ENCODE data around the gene AGRN.

AGRN gene

GRCh38 chr1:1080122-1080757, 60.3 kb downstream of the AGRN start:
- no peaks in the 10 kb centered on the region for H3K9me3 ChIP-seq (replicated peaks in 1 of 2; ENCODE audit: control insufficient read depth in 2 of 2, insufficient read depth in 1 of 2, low read depth in 1 of 2, low read length in 2 of 2)
- H2AK5ac ChIP-seq (ENCODE audit: low read depth, low read length), result peak overlapping the region; percentile 41
- peak overlapping the region; percentile 92 for H3K18ac ChIP-seq (ENCODE audit: low read length)
- H2BK15ac ChIP-seq (ENCODE audit: low read length), result peak overlapping the region; percentile 25
- peak overlapping the region; percentile 61 for H3K4me2 ChIP-seq (ENCODE audit: insufficient read depth, low read length, poor library complexity, severe bottlenecking)
- peak overlapping the region; percentile 21 for H3K9ac ChIP-seq (ENCODE audit: low read depth, low read length, poor library complexity)
- no peak overlapping the region for H3K14ac ChIP-seq (ENCODE audit: low read length)
- H3K4me1 ChIP-seq (ENCODE audit: control insufficient read depth in 2 of 2, insufficient read depth in 1 of 2, low read depth in 1 of 2, low read length in 2 of 2), result peaks cover 7 to 11% of the 10 kb centered on the region in 2 donors
- H3K27ac ChIP-seq (replicated peaks; ENCODE audit: low read length), result no peak overlapping the region
- no peak overlapping the region for H2BK120ac ChIP-seq (ENCODE audit: low read depth, low read length)
- no peak overlapping the region for H2BK5ac ChIP-seq (ENCODE audit: low read length)
- H3K36me3 ChIP-seq (replicated peaks in 1 of 2; ENCODE audit: control insufficient read depth in 2 of 2, insufficient read depth in 2 of 2, low read length in 2 of 2), result peaks cover 0 to 2% of the 10 kb centered on the region in 2 donors
- H4K8ac ChIP-seq (ENCODE audit: low read depth, low read length), result no peak overlapping the region
- WGBS, 2 donors (ENCODE audit: extremely low coverage in 2 of 2, insufficient read length in 2 of 2, insufficient replicate concordance in 1 of 2), result no CpG with 5 or more reads among the region's 23 CpGs
- H3K79me1 ChIP-seq (ENCODE audit: low read depth, low read length), result peaks cover 1% of the 10 kb centered on the region
- peak; percentile 61 for DNase-seq (ENCODE audit: low spot score)
- H3K27me3 ChIP-seq (ENCODE audit: control insufficient read depth in 3 of 3, insufficient read depth in 3 of 3, low read depth in 1 of 3, low read length in 3 of 3), result peaks cover 0 to 5% (median 0%) of the 10 kb centered on the region in 3 experiments
- H2AFZ ChIP-seq (ENCODE audit: low read length), result peak overlapping the region; percentile 85
- H3K23ac ChIP-seq (ENCODE audit: low read depth, low read length, poor library complexity), result peak overlapping the region; percentile 75
- H2BK12ac ChIP-seq (ENCODE audit: low read length), result no peak overlapping the region
- peak overlapping the region; percentile 20 to 31 for H3K4me3 ChIP-seq (ENCODE audit: low read length in 2 of 2)
- no peak overlapping the region for H4K91ac ChIP-seq (ENCODE audit: low read depth, low read length, poor library complexity)
- no peak overlapping the region for H3K4ac ChIP-seq (ENCODE audit: low read length)

GRCh38 chr1:1080951-1081310, 61.0 kb downstream of the AGRN start:
- H3K4ac ChIP-seq (ENCODE audit: low read length), result no peak overlapping the region
- H3K4me1 ChIP-seq (ENCODE audit: control insufficient read depth in 2 of 2, insufficient read depth in 1 of 2, low read depth in 1 of 2, low read length in 2 of 2), result peaks cover 7 to 11% of the 10 kb centered on the region in 2 donors
- peak overlapping the region in 1 of 2 donors; percentile 0 for H3K4me3 ChIP-seq (ENCODE audit: low read length in 2 of 2)
- WGBS, 2 donors (ENCODE audit: extremely low coverage in 2 of 2, insufficient read length in 2 of 2, insufficient replicate concordance in 1 of 2), result no CpG with 5 or more reads among the region's 9 CpGs
- no peaks in the 10 kb centered on the region for H3K9me3 ChIP-seq (replicated peaks in 1 of 2; ENCODE audit: control insufficient read depth in 2 of 2, insufficient read depth in 1 of 2, low read depth in 1 of 2, low read length in 2 of 2)
- H3K79me1 ChIP-seq (ENCODE audit: low read depth, low read length), result peaks cover 1% of the 10 kb centered on the region
- H3K4me2 ChIP-seq (ENCODE audit: insufficient read depth, low read length, poor library complexity, severe bottlenecking), result peak overlapping the region; percentile 2
- no peak overlapping the region for H3K18ac ChIP-seq (ENCODE audit: low read length)
- H2BK12ac ChIP-seq (ENCODE audit: low read length), result no peak overlapping the region
- no peak overlapping the region for H2AK5ac ChIP-seq (ENCODE audit: low read depth, low read length)
- H3K9ac ChIP-seq (ENCODE audit: low read depth, low read length, poor library complexity), result peak overlapping the region; percentile 70
- H3K27me3 ChIP-seq (ENCODE audit: control insufficient read depth in 3 of 3, insufficient read depth in 3 of 3, low read depth in 1 of 3, low read length in 3 of 3), result peaks cover 0 to 3% (median 0%) of the 10 kb centered on the region in 3 experiments
- H3K27ac ChIP-seq (replicated peaks; ENCODE audit: low read length), result no peak overlapping the region
- H2BK120ac ChIP-seq (ENCODE audit: low read depth, low read length), result no peak overlapping the region
- H2BK5ac ChIP-seq (ENCODE audit: low read length), result no peak overlapping the region
- H3K36me3 ChIP-seq (replicated peaks in 1 of 2; ENCODE audit: control insufficient read depth in 2 of 2, insufficient read depth in 2 of 2, low read length in 2 of 2), result peaks cover 0 to 2% of the 10 kb centered on the region in 2 donors
- no peak for DNase-seq (ENCODE audit: low spot score)
- H2BK15ac ChIP-seq (ENCODE audit: low read length), result peak overlapping the region; percentile 67
- H3K14ac ChIP-seq (ENCODE audit: low read length), result no peak overlapping the region
- no peak overlapping the region for H2AFZ ChIP-seq (ENCODE audit: low read length)
- no peak overlapping the region for H4K8ac ChIP-seq (ENCODE audit: low read depth, low read length)
- no peak overlapping the region for H4K91ac ChIP-seq (ENCODE audit: low read depth, low read length, poor library complexity)
- peak overlapping the region; percentile 65 for H3K23ac ChIP-seq (ENCODE audit: low read depth, low read length, poor library complexity)

DNA sequence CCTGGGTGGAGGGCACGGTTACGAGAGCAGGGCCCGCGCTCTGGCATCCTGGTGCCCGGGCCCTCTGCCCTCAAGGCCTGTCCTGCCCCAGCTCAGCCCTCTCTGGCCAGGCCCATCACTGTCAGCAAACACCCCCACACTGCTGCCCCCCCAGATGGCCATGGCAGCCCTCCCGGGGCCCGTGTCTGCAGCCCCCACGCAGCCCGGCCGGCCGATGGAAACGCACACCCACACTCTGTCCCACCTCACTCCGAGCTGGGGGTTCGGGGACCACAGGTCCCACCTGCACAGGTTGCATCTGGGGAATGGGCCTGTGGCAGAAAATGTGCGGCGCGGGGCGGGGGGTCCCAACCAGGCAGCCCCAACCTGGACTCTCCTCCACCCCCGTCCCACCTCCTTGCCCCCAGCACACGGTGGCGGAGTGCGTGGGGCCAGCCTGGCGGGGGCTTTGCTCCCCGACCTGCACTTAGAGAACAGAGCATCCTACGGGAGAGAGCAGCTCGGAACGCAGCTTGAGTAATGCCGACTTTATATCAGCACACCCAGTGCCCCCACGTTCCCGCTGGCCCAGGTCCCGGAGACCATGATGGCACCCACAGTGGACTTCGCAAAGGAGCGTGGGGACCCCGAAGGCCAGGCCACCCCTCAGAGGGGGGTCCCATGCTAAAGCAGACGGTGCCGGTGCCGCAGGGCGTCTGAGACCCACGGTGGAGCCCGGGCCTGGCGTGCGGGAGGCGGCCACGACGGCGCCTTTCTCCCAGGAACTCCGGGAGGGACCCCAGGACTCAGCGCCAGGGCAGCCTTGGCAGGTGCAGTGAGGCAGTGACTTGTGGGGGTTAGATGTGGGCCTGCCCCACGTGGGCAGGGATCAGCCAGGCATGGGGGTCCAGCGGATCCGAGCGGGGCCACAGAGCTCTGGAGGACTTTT, 61.7 kb downstream of the AGRN start:
- Histone ChIP-seq H4K8ac (ENCODE audit: low read depth, low read length) (no peak overlapping the region), H2BK120ac (ENCODE audit: low read depth, low read length) (no peak overlapping the region), H3K27me3 (ENCODE audit: control insufficient read depth in 3 of 3, insufficient read depth in 3 of 3, low read depth in 1 of 3, low read length in 3 of 3) (peaks cover 0 to 3% (median 0%) of the 10 kb centered on the region in 3 experiments), H3K79me1 (ENCODE audit: low read depth, low read length) (peaks cover 3% of the 10 kb centered on the region), H3K18ac (ENCODE audit: low read length) (no peak overlapping the region), H4K91ac (ENCODE audit: low read depth, low read length, poor library complexity) (no peak overlapping the region), H3K27ac (replicated peaks; ENCODE audit: low read length) (no peak overlapping the region), H2BK12ac (ENCODE audit: low read length) (no peak overlapping the region), H3K4me3 (ENCODE audit: low read length in 2 of 2) (peak overlapping the region in 1 of 2 donors; percentile 0), H3K4ac (ENCODE audit: low read length) (no peak overlapping the region), H2AK5ac (ENCODE audit: low read depth, low read length) (no peak overlapping the region), H3K4me1 (ENCODE audit: control insufficient read depth in 2 of 2, insufficient read depth in 1 of 2, low read depth in 1 of 2, low read length in 2 of 2) (peaks cover 7 to 11% of the 10 kb centered on the region in 2 donors), H3K23ac (ENCODE audit: low read depth, low read length, poor library complexity) (peak overlapping the region; percentile 65), H3K36me3 (replicated peaks in 1 of 2; ENCODE audit: control insufficient read depth in 2 of 2, insufficient read depth in 2 of 2, low read length in 2 of 2) (peaks cover 2 to 3% of the 10 kb centered on the region in 2 donors), H3K9me3 (replicated peaks in 1 of 2; ENCODE audit: control insufficient read depth in 2 of 2, insufficient read depth in 1 of 2, low read depth in 1 of 2, low read length in 2 of 2) (no peaks in the 10 kb centered on the region), H3K14ac (ENCODE audit: low read length) (no peak overlapping the region), H2AFZ (ENCODE audit: low read length) (no peak overlapping the region), H3K4me2 (ENCODE audit: insufficient read depth, low read length, poor library complexity, severe bottlenecking) (no peak overlapping the region), H2BK15ac (ENCODE audit: low read length) (peak overlapping the region; percentile 67), H3K9ac (ENCODE audit: low read depth, low read length, poor library complexity) (no peak overlapping the region), H2BK5ac (ENCODE audit: low read length) (peak overlapping the region; percentile 53)
- whole genome bisulfite sequencing, 2 donors (ENCODE audit: extremely low coverage in 2 of 2, insufficient read length in 2 of 2, insufficient replicate concordance in 1 of 2), result no CpG with 5 or more reads among the region's 52 CpGs
- no peak for DNase-seq (ENCODE audit: low spot score)

GRCh38 chr1:1082239-1082775, 62.4 kb downstream of the AGRN start:
- no peak overlapping the region for H2BK120ac ChIP-seq (ENCODE audit: low read depth, low read length)
- H3K4me2 ChIP-seq (ENCODE audit: insufficient read depth, low read length, poor library complexity, severe bottlenecking), result no peak overlapping the region
- H3K18ac ChIP-seq (ENCODE audit: low read length), result no peak overlapping the region
- H2BK12ac ChIP-seq (ENCODE audit: low read length), result no peak overlapping the region
- H3K36me3 ChIP-seq (replicated peaks in 1 of 2; ENCODE audit: control insufficient read depth in 2 of 2, insufficient read depth in 2 of 2, low read length in 2 of 2), result peaks cover 2 to 4% of the 10 kb centered on the region in 2 donors
- H2BK15ac ChIP-seq (ENCODE audit: low read length), result no peak overlapping the region
- DNase-seq (ENCODE audit: low spot score), result no peak
- H3K9ac ChIP-seq (ENCODE audit: low read depth, low read length, poor library complexity), result no peak overlapping the region
- H2BK5ac ChIP-seq (ENCODE audit: low read length), result peak overlapping the region; percentile 53
- no CpG with 5 or more reads among the region's 27 CpGs for WGBS, 2 donors (ENCODE audit: extremely low coverage in 2 of 2, insufficient read length in 2 of 2, insufficient replicate concordance in 1 of 2)
- H3K79me1 ChIP-seq (ENCODE audit: low read depth, low read length), result peaks cover 6% of the 10 kb centered on the region
- H3K4ac ChIP-seq (ENCODE audit: low read length), result no peak overlapping the region
- no peaks in the 10 kb centered on the region for H3K9me3 ChIP-seq (replicated peaks in 1 of 2; ENCODE audit: control insufficient read depth in 2 of 2, insufficient read depth in 1 of 2, low read depth in 1 of 2, low read length in 2 of 2)
- H2AK5ac ChIP-seq (ENCODE audit: low read depth, low read length), result no peak overlapping the region
- H4K91ac ChIP-seq (ENCODE audit: low read depth, low read length, poor library complexity), result no peak overlapping the region
- no peak overlapping the region for H3K14ac ChIP-seq (ENCODE audit: low read length)
- H3K27me3 ChIP-seq (ENCODE audit: control insufficient read depth in 3 of 3, insufficient read depth in 3 of 3, low read depth in 1 of 3, low read length in 3 of 3), result peaks cover 0 to 3% (median 0%) of the 10 kb centered on the region in 3 experiments
- H3K23ac ChIP-seq (ENCODE audit: low read depth, low read length, poor library complexity), result no peak overlapping the region
- H3K27ac ChIP-seq (replicated peaks; ENCODE audit: low read length), result no peak overlapping the region
- H3K4me1 ChIP-seq (ENCODE audit: control insufficient read depth in 2 of 2, insufficient read depth in 1 of 2, low read depth in 1 of 2, low read length in 2 of 2), result peaks cover 7 to 11% of the 10 kb centered on the region in 2 donors
- H4K8ac ChIP-seq (ENCODE audit: low read depth, low read length), result no peak overlapping the region
- H2AFZ ChIP-seq (ENCODE audit: low read length), result no peak overlapping the region
- no peak overlapping the region for H3K4me3 ChIP-seq (ENCODE audit: low read length in 2 of 2)

Measured in neuronal stem cell (in vitro differentiated cells).